ENCODE results near the gene NOC4L.

Gene NOC4L

DNA sequence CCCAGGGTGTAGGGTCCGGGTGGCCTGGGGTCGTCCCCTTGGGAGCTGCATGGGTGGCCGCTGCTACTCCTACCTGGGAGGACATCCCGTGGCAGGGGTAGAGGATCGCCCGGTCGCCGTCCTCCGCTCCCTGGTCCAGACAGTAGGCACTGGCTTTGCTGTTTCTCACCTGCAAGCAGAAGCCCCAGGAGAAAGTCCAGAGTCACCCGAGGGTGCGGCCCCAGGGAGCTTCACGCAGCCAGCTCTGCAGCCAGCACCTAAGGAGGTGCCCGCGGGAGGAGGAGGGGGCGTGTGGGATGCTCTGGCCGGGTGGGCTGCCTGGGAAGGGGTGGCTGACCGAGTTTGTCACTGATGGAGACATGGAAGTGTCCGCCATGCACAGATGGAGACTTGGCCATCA is 54.8 kb downstream of the NOC4L start:
- DNase-seq (ENCODE audit: low read depth) = no peak
- TF ChIP-seq, protein P1, sequence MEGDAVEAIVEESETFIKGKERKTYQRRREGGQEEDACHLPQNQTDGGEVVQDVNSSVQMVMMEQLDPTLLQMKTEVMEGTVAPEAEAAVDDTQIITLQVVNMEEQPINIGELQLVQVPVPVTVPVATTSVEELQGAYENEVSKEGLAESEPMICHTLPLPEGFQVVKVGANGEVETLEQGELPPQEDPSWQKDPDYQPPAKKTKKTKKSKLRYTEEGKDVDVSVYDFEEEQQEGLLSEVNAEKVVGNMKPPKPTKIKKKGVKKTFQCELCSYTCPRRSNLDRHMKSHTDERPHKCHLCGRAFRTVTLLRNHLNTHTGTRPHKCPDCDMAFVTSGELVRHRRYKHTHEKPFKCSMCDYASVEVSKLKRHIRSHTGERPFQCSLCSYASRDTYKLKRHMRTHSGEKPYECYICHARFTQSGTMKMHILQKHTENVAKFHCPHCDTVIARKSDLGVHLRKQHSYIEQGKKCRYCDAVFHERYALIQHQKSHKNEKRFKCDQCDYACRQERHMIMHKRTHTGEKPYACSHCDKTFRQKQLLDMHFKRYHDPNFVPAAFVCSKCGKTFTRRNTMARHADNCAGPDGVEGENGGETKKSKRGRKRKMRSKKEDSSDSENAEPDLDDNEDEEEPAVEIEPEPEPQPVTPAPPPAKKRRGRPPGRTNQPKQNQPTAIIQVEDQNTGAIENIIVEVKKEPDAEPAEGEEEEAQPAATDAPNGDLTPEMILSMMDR (conservative IDR thresholded peaks at IDR 0.05; ENCODE audit: low read depth, low read length) = no peak
- H3K4me3 ChIP-seq (ENCODE audit: low read length) = no peak overlapping the region

DNA sequence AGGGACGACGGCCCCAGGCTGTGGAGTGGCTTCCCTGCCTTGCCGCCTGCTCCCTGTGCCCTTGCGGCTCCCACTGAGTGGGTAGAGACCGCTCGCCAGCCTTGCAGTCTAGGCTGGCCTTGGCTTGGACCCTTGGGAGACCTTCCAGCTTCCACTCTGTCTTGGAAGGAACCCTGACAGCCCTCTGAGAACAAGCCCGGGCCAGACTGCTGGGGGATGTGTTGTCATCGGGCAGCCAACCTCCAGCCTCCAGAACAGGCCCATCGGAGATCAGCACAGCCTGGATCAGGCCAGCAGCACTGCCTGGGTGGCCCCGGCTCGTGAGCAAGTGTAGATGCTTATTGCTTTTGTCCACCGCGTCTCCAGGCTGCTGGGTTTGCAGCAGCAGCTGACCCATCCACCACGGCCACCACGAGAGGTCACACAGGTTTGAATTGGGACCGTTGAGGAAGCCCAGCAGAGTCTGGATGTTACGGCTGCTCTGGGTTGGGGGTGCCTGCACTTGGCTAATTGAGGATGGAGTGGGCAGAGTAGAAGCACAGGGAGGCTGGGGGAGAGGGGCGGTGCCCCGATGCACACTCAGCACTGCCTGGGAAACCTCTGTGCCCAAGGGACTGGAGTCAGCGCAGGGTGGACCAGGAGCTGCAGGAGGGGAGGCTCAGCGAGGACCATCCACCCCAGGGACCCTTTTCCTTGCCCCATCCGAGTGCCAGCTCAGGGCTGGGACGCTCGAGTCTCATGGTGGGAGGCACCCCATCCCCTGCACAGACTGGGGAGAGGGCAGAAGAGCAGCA is 55.5 kb downstream of the NOC4L start:
- H3K4me3 ChIP-seq (ENCODE audit: low read length) = no peak overlapping the region
- no peak for DNase-seq (ENCODE audit: low read depth)
- TF ChIP-seq, protein P1 (conservative IDR thresholded peaks at IDR 0.05; ENCODE audit: low read depth, low read length) = no peak

DNA sequence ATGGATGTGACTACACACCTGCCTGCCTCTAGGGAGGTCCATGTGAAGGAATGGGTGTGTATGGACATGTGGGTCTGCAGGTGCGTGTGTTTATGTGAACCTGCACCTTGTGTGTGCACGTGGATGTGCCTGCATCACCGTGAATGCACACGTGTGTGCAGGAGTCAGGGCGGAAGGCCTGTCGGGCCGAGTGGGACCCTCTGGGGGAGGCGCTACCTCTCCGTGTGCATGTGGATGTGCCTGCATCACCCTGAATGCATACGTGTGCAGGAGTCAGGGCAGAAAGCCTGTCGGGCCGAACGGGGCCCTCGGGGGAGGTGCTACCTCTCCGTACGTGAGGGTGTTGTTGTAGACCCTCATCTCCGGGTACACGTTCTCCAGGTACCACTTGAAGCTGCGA is 56.5 kb downstream of the NOC4L start:
- TF ChIP-seq, protein P1 (conservative IDR thresholded peaks at IDR 0.05; ENCODE audit: low read depth, low read length) = no peak
- H3K4me3 ChIP-seq (ENCODE audit: low read length) = no peak overlapping the region
- no peak for DNase-seq (ENCODE audit: low read depth)

DNA sequence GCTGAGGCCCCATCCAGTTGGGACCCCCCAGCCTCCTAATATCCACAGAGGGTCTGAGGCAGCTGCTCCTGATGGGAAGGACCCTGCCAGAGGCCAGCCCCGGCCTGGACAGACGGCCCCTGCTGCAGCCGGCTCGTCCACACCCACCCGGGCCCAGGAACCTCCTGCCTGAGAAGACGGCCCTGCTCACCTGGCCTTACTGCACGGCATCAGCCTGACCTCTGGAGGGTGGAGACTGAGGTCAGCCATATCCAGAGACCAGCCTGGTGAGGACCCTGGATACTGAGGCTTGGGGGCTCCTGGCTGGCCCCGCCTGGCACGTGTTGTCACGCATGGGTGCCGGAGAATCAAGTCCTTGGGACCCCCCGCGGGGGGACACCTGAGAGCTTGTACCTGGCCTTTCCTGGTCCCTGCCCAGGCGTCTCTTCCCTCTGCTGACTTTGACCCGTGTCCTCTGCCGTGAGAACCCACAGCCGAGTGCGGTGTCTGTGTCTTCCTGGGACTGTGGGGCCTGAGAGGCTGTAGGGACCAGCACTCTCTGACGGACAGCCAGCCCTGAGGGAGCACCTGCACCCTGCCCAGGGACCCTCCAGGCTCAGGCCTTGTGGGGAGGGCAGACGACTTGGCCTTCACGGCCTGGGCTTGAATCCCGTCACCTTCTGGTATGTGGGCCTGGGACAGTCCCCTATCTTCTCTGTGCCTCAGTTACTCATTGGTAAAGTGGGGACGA is 57.3 kb downstream of the NOC4L start:
- DNase-seq (ENCODE audit: low read depth) = no peak
- H3K4me3 ChIP-seq (ENCODE audit: low read length) = no peak overlapping the region
- TF ChIP-seq, protein P1 (conservative IDR thresholded peaks at IDR 0.05; ENCODE audit: low read depth, low read length) = no peak

Data from retinal pigment epithelial cell (primary cell).